ENCODE measurements around the gene SLC9A9. TPM values are rescaled to one million over a fixed set of nuclear protein-coding genes. Genes with fewer than 3 reads are reported as not detected.

Gene SLC9A9
- total and polyA plus RNA-seq, 10 donors, result 10.8 to 58.2 (median 44.7) TPM

GRCh38 chr3:143309705-143310104 is 538.6 kb downstream of the SLC9A9 start:
- H3K4me3 ChIP-seq, result no peak overlapping the region
- H3K27me3 ChIP-seq (replicated peaks in 1 of 7), result no peaks in the 10 kb centered on the region
- H3K9me3 ChIP-seq, result no peaks in the 10 kb centered on the region
- no peak for DNase-seq
- peaks cover 5 to 35% (median 11%) of the 10 kb centered on the region in 6 donors for H3K4me1 ChIP-seq
- TF ChIP-seq CTCF (IDR thresholded peaks at IDR 0.05 in 8 of 11, conservative IDR thresholded peaks at IDR 0.05 in 3 of 11) (no peak), POLR2A (IDR thresholded peaks at IDR 0.05) (no peak), POLR2AphosphoS5 (IDR thresholded peaks at IDR 0.05) (no peak)
- no peak overlapping the region for H3K27ac ChIP-seq
- intact Hi-C loops (cut with DNase I; ENCODE audit: low total_unique reads), result no loop called here
- 62 to 97% (median 90%) methylated on average over 2 of the region's 2 CpGs for WGBS, 5 donors
- no peaks in the 10 kb centered on the region for H3K36me3 ChIP-seq

- Histone ChIP-seq H3K4me1 (peaks cover 7 to 45% (median 21%) of the 10 kb centered on the region in 6 donors), H3K9me3 (no peaks in the 10 kb centered on the region), H3K27ac (peak overlapping the region in 2 of 8 donors; percentile 19 to 37), H3K36me3 (no peaks in the 10 kb centered on the region), H3K27me3 (replicated peaks in 1 of 7) (no peaks in the 10 kb centered on the region), H3K4me3 (no peak overlapping the region)
- WGBS, 5 donors, result 67 to 92% (median 80%) methylated on average over 1 of the region's 1 CpG
- no peak for DNase-seq
- TF ChIP-seq CTCF (IDR thresholded peaks at IDR 0.05 in 8 of 11, conservative IDR thresholded peaks at IDR 0.05 in 3 of 11), result no peak
- no peak for TF ChIP-seq POLR2A (IDR thresholded peaks at IDR 0.05)
- peak in 2 of 3 donors; percentile 41 to 58 for TF ChIP-seq POLR2AphosphoS5 (IDR thresholded peaks at IDR 0.05)
- intact Hi-C loops (cut with DNase I; ENCODE audit: low total_unique reads), result no loop called here
These were observed 540.6 kb downstream of the SLC9A9 start for GRCh38 chr3:143307613-143308183.

GRCh38 chr3:143306407-143306806 is 541.9 kb downstream of the SLC9A9 start:
- intact Hi-C loops (cut with DNase I; ENCODE audit: low total_unique reads), result no loop called here
- DNase-seq, result no peak
- Histone ChIP-seq H3K27ac (no peak overlapping the region), H3K9me3 (no peaks in the 10 kb centered on the region), H3K27me3 (replicated peaks in 1 of 7) (no peaks in the 10 kb centered on the region), H3K4me3 (no peak overlapping the region), H3K36me3 (no peaks in the 10 kb centered on the region), H3K4me1 (peaks cover 14 to 58% (median 28%) of the 10 kb centered on the region in 6 donors)
- WGBS, 5 donors, result 92 to 98% (median 96%) methylated on average over 1 of the region's 1 CpG
- TF ChIP-seq POLR2AphosphoS5 (IDR thresholded peaks at IDR 0.05), result no peak

GRCh38 chr3:143302638-143303171 is 545.6 kb downstream of the SLC9A9 start:
- WGBS, 5 donors, result 39 to 58% (median 47%) methylated on average over 10 to 11 of the region's 11 CpGs
- Histone ChIP-seq H3K27ac (peak overlapping the region in 6 of 8 donors; percentile 7 to 57 (median 36)), H3K9me3 (no peaks in the 10 kb centered on the region), H3K4me3 (no peak overlapping the region), H3K4me1 (peaks cover 19 to 77% (median 29%) of the 10 kb centered on the region in 6 donors), H3K27me3 (replicated peaks in 1 of 7) (no peaks in the 10 kb centered on the region), H3K36me3 (no peaks in the 10 kb centered on the region)
- DNase-seq, result peak; percentile 84
- TF ChIP-seq POLR2AphosphoS5 (IDR thresholded peaks at IDR 0.05), result peak; percentile 33 to 88 (median 86)
- no peak for TF ChIP-seq CTCF (IDR thresholded peaks at IDR 0.05 in 8 of 11, conservative IDR thresholded peaks at IDR 0.05 in 3 of 11)
- no peak for TF ChIP-seq POLR2A (IDR thresholded peaks at IDR 0.05)
- intact Hi-C loops (cut with DNase I; ENCODE audit: low total_unique reads), result no loop called here
